ENCODE data around the gene CHGA.

Gene CHGA

DNA sequence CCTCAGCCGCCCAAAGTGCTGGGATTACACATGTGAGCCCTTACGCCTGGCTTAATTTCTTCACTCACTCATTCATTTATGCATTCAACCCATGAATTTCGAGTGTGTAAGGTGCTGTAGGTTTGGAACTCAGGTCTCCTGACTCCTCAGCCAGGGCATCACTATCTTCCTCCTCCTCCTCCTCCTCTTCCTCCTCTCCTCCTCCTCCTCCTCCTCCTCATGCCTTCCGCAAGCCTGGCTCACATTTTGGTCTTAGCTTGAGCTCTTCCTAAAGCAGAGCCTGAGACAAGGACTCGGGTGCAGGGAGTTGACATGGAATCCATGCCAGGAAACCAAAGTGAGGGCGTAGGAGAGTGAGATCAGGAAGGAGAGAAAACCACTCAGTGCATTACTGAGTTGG is 20.8 kb upstream of the CHGA start:
- TF ChIP-seq, protein P1, sequence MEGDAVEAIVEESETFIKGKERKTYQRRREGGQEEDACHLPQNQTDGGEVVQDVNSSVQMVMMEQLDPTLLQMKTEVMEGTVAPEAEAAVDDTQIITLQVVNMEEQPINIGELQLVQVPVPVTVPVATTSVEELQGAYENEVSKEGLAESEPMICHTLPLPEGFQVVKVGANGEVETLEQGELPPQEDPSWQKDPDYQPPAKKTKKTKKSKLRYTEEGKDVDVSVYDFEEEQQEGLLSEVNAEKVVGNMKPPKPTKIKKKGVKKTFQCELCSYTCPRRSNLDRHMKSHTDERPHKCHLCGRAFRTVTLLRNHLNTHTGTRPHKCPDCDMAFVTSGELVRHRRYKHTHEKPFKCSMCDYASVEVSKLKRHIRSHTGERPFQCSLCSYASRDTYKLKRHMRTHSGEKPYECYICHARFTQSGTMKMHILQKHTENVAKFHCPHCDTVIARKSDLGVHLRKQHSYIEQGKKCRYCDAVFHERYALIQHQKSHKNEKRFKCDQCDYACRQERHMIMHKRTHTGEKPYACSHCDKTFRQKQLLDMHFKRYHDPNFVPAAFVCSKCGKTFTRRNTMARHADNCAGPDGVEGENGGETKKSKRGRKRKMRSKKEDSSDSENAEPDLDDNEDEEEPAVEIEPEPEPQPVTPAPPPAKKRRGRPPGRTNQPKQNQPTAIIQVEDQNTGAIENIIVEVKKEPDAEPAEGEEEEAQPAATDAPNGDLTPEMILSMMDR (IDR thresholded peaks at IDR 0.05; ENCODE audit: insufficient read depth, low read length, missing control alignments), result no peak
- CTCF ChIA-PET, result no interaction called here
- no peak for DNase-seq (ENCODE audit: low read depth, low spot score)
- H3K4me3 ChIP-seq (ENCODE audit: low read depth, low read length), result no peak overlapping the region
- POLR2A ChIA-PET, result interaction anchor here (0.7 kb wide), 1 partner anchor 295 kb away, joined by 3 read pairs; no protein-coding TSS in a partner anchor

DNA sequence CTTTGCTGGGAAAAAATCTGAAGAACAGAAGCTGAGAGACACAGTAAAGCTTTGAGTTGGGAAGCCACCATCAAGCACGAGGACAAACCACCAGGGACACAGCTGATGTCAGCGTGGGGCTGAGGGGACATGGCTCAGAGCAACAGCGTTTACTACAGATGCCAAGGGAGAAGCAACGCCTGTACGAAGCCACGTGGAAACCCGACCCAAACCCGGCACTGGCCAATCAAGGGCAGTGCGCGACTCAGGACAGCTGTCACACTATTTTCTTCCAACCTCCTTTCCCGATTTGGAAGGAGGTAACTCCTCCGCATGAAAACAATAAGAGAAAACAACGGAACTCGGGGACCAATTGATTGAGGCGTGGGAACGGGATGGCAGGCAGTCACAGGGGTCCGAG is 20.2 kb upstream of the CHGA start:
- H3K4me3 ChIP-seq (ENCODE audit: low read depth, low read length), result no peak overlapping the region
- TF ChIP-seq, protein P1 (IDR thresholded peaks at IDR 0.05; ENCODE audit: insufficient read depth, low read length, missing control alignments), result no peak
- CTCF ChIA-PET, result no interaction called here
- DNase-seq (ENCODE audit: low read depth, low spot score), result no peak
- POLR2A ChIA-PET, result interaction anchor here (0.7 kb wide), 1 partner anchor 296 kb away, joined by 3 read pairs; no protein-coding TSS in a partner anchor

DNA sequence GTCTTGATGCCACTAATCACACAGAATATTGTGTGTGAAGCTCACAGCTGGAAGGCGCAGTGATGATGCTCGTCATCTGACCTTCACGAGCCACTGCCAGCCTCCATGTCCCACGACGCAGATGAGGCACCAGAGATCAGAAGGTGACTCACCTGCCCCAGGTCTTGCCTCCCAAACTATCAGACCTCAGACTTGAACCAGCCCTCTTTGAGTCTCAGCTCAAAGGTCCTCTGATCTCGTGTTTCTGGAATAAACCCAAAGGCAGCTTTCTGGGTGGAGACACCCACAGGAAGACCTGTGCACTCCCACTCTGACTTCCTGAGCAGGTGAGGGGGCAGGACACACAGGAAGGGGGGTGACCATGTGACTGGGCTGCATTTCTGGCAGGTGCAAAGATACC is 19.6 kb upstream of the CHGA start:
- TF ChIP-seq, protein P1 (IDR thresholded peaks at IDR 0.05; ENCODE audit: insufficient read depth, low read length, missing control alignments), result no peak
- POLR2A ChIA-PET, result no interaction called here
- H3K4me3 ChIP-seq (ENCODE audit: low read depth, low read length), result no peak overlapping the region
- no peak for DNase-seq (ENCODE audit: low read depth, low spot score)
- CTCF ChIA-PET, result no interaction called here

DNA sequence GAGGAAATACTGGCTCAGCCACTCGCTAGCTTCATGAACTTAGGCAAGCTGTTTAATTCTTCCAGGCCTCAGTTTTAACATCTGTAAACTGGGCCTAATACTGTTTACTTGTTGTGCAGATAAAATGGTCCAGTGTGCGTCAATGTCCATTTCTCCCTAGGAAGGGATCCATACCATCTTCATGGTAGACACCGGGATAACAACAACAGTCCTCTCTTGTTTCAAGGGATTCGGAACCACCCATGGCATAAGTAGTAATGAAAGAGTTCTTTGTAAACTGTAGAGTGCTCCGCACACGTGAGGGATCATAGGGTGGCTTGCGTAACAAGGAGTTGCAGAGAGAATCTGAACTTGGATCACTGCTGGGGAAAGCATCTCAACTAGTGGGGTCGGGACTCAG is 17.3 kb upstream of the CHGA start:
- TF ChIP-seq, protein P1 (IDR thresholded peaks at IDR 0.05; ENCODE audit: insufficient read depth, low read length, missing control alignments), result no peak
- no peak for DNase-seq (ENCODE audit: low read depth, low spot score)
- POLR2A ChIA-PET, result no interaction called here
- no peak overlapping the region for H3K4me3 ChIP-seq (ENCODE audit: low read depth, low read length)
- CTCF ChIA-PET, result no interaction called here

DNA sequence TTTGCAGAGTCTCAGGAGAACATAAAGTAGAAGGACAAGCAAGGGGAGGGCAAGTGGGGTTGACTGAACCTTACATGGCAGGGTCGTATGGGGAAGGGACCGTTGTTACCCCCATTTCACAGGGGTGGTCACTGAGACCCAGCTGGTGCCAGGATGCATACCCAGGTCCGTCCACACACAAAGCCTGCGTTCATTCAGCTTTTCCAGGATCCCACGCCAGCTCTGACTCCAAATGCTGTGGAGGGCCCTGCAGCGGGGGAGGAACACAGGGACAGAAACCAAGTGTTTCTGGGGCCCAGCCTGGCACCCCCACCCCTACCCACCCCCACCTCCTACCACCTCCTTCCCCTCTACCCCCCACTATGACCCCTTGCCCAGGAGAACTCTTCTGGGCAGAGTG is 16.5 kb upstream of the CHGA start:
- CTCF ChIA-PET, result no interaction called here
- H3K4me3 ChIP-seq (ENCODE audit: low read depth, low read length), result no peak overlapping the region
- TF ChIP-seq, protein P1 (IDR thresholded peaks at IDR 0.05; ENCODE audit: insufficient read depth, low read length, missing control alignments), result no peak
- DNase-seq (ENCODE audit: low read depth, low spot score), result no peak
- POLR2A ChIA-PET, result no interaction called here

DNA sequence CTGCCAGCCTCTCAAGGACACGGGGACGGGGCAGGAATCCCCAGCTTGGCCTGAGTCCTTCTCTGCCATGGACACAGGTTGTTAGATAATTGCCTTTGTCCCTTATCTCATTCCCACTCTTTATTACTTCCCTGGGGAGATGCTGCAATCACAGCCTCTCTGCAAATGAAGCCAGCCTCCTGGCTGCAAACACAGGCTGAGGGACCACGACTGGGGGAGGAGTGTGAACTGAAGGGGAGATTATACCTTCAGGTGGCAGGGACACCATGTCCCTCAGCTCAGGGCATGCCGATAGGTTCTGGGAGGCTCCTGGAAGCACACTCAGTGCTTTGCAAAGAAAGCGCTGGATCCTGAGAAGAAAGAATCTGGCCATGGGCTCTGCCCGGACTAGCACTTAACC is 16.1 kb upstream of the CHGA start:
- DNase-seq (ENCODE audit: low read depth, low spot score), result no peak
- POLR2A ChIA-PET, result no interaction called here
- no peak overlapping the region for H3K4me3 ChIP-seq (ENCODE audit: low read depth, low read length)
- TF ChIP-seq, protein P1 (IDR thresholded peaks at IDR 0.05; ENCODE audit: insufficient read depth, low read length, missing control alignments), result no peak
- CTCF ChIA-PET, result no interaction called here

Data from AG04449 (cell line).